NT2/D1 (cell line): ENCODE measurements around the gene MTMR11.

Source experiments
- DNase-seq: peaks from one replicate; pipeline ENCODE4 v3.0.0-alpha.2; 2011; ENCODE audit warnings: low read depth, low spot score
- H3K27me3 ChIP-seq: 2 replicates; pipeline ENCODE4 v1.6.0; 2011; ENCODE audit warnings: mild to moderate bottlenecking; ENCODE audit not compliant: insufficient read length, insufficient read depth
- H3K36me3 ChIP-seq: 2 replicates; pipeline ENCODE4 v1.6.1; 2011; ENCODE audit warnings: mild to moderate bottlenecking, low read length, mixed read lengths; ENCODE audit not compliant: insufficient read depth, insufficient read length
- H3K4me1 ChIP-seq: 2 replicates; pipeline ENCODE4 v1.5.1; 2011; ENCODE audit not compliant: insufficient read depth, insufficient read length
- H3K4me3 ChIP-seq: 2 replicates; pipeline ENCODE4 v1.5.1; 2011; ENCODE audit warnings: low read depth; ENCODE audit not compliant: insufficient read length
- H3K9ac ChIP-seq: 2 replicates; pipeline ENCODE4 v1.6.0; 2011; ENCODE audit warnings: low read depth; ENCODE audit not compliant: insufficient read length
- H3K9me3 ChIP-seq: 2 replicates; pipeline ENCODE4 v1.5.1; 2011; ENCODE audit warnings: mild to moderate bottlenecking, low read length; ENCODE audit not compliant: insufficient read depth
- SUZ12 ChIP-seq: IDR thresholded peaks from 2 replicates; pipeline ENCODE4 v1.6.1; 2011; ENCODE audit not compliant: insufficient read length, insufficient read depth; ENCODE audit errors: extremely low read depth
- YY1 ChIP-seq: IDR thresholded peaks from 2 replicates; pipeline ENCODE4 v1.6.1; 2011; ENCODE audit not compliant: insufficient read length, insufficient read depth
- ZNF274 ChIP-seq: IDR thresholded peaks from 2 replicates; pipeline ENCODE4 v1.6.1; 2011; ENCODE audit warnings: mild to moderate bottlenecking, low read depth, low read length

Gene MTMR11, protein sequence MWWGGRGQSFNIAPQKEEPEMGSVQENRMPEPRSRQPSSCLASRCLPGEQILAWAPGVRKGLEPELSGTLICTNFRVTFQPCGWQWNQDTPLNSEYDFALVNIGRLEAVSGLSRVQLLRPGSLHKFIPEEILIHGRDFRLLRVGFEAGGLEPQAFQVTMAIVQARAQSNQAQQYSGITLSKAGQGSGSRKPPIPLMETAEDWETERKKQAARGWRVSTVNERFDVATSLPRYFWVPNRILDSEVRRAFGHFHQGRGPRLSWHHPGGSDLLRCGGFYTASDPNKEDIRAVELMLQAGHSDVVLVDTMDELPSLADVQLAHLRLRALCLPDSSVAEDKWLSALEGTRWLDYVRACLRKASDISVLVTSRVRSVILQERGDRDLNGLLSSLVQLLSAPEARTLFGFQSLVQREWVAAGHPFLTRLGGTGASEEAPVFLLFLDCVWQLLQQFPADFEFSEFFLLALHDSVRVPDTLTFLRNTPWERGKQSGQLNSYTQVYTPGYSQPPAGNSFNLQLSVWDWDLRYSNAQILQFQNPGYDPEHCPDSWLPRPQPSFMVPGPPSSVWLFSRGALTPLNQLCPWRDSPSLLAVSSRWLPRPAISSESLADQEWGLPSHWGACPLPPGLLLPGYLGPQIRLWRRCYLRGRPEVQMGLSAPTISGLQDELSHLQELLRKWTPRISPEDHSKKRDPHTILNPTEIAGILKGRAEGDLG

DNA sequence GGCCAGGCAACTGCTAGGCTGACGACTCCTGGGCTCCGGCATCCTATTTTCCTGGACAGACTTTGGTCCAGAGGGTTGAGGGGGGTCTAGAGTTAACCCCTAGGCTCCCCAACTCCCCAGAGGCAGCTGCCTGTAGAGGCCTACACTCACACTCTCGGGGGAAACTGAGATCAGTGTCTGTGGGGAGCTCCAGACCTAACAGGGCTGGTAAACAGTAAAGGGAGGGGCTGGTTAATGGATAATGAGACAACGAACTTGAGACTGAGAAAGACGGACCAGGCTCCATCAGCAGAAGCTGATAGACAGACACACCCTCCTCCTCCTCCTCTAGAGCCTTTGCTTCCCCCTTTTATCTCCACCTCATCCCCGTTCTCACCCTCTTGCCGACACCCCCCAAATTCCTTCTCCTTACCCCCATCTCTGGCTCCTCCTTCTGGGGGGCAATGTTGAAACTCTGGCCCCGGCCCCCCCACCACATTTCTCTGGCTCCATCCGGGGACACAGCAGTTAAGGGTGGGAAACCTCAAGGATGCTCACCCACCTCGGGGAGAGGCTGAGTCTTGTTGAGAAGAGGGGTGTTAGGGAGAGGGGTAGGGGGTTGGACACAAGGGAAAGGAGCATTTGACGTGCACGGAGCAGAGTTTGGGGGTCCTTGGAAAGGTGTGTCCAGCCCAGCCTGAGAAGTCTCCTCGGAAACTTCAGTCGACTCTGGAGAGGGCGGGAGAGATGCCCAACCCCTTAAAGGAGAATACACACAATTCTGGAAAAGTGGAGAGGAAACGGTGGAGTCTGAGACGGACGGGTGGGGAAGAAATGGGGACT lies at the start of gene MTMR11:
TSS of gene MTMR11 (minus strand) at position 710 of the 822 bp plus-strand sequence. CDS start at position 478, 232 bp downstream.
- H3K4me1 ChIP-seq = peaks cover 9% of the 10 kb centered on the region
- TF ChIP-seq ZNF274 = no peak
- peaks cover 25% of the 10 kb centered on the region for H3K36me3 ChIP-seq
- no peaks in the 10 kb centered on the region for H3K9me3 ChIP-seq
- H3K27me3 ChIP-seq = no peaks in the 10 kb centered on the region
- H3K4me3 ChIP-seq = peak within 1 kb of the TSS; percentile 58
- DNase-seq = no peak
- H3K9ac ChIP-seq = peak within 1 kb of the TSS; percentile 77

GRCh38 chr1:149979972-149980540 lies 43.4 kb upstream of the MTMR11 start:
- no peak for TF ChIP-seq ZNF274
- TF ChIP-seq SUZ12 = no peak
- TF ChIP-seq YY1 = no peak
- Histone ChIP-seq H3K9me3 (no peaks in the 10 kb centered on the region), H3K4me1 (no peaks in the 10 kb centered on the region), H3K9ac (no peak overlapping the region), H3K27me3 (no peaks in the 10 kb centered on the region), H3K4me3 (no peak overlapping the region), H3K36me3 (peaks cover 35% of the 10 kb centered on the region)
- no peak for DNase-seq

GRCh38 chr1:149979245-149979971 lies 42.7 kb upstream of the MTMR11 start:
- Histone ChIP-seq H3K9me3 (no peaks in the 10 kb centered on the region), H3K36me3 (peaks cover 36% of the 10 kb centered on the region), H3K9ac (no peak overlapping the region), H3K4me1 (no peaks in the 10 kb centered on the region), H3K27me3 (no peaks in the 10 kb centered on the region), H3K4me3 (no peak overlapping the region)
- no peak for DNase-seq
- TF ChIP-seq YY1 (no peak), SUZ12 (no peak), ZNF274 (no peak)

DNA sequence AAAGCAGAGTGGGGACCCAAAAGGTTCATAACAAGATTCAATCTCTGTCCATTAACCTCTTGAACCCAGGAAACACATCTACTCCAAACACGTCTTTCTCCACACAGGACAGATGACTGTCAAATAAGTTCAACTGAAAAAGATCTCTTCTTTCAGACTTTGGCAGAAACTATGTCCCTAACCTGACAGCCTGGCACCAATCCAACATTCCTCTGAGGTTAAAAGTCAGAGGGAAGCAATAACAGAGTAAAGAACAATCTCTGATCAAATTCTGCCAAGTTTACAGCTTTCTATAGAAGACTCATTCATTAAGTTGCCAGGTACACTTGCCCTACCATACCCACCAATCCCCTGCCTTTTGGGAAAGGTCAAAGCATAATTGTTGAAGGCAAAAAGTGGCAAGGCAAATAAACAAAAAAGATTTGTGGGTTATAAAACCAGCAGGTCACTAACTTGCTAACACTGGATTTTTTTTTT lies 41.9 kb upstream of the MTMR11 start:
- H3K9me3 ChIP-seq = no peaks in the 10 kb centered on the region
- no peak overlapping the region for H3K9ac ChIP-seq
- no peak overlapping the region for H3K4me3 ChIP-seq
- no peak for TF ChIP-seq YY1
- no peak for TF ChIP-seq ZNF274
- no peak for TF ChIP-seq SUZ12
- DNase-seq = no peak
- H3K4me1 ChIP-seq = no peaks in the 10 kb centered on the region
- H3K27me3 ChIP-seq = no peaks in the 10 kb centered on the region
- peaks cover 38% of the 10 kb centered on the region for H3K36me3 ChIP-seq

DNA sequence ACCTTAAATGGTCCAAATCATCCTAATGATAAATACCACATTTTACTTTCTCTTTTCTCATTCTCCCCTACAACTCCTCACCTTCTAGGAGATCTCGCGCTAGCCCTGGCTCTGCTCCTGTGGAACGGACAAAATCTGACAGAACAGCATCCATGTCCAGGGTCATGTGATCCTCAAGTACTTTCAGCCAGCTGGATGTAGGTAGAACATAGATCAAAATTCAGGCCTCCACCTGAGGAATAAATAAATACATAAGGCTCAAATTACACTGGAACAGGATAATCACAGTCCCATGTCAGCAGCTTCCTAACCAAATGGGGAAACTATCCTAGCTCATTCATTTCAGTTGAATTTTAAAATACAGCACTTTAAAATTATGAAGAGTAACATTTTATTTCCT lies 40.7 kb upstream of the MTMR11 start:
- no peak for TF ChIP-seq SUZ12
- no peak for TF ChIP-seq YY1
- no peak for TF ChIP-seq ZNF274
- Histone ChIP-seq H3K4me3 (no peak overlapping the region), H3K9ac (no peak overlapping the region), H3K36me3 (peaks cover 49% of the 10 kb centered on the region), H3K27me3 (no peaks in the 10 kb centered on the region), H3K4me1 (no peaks in the 10 kb centered on the region), H3K9me3 (no peaks in the 10 kb centered on the region)
- DNase-seq = no peak

DNA sequence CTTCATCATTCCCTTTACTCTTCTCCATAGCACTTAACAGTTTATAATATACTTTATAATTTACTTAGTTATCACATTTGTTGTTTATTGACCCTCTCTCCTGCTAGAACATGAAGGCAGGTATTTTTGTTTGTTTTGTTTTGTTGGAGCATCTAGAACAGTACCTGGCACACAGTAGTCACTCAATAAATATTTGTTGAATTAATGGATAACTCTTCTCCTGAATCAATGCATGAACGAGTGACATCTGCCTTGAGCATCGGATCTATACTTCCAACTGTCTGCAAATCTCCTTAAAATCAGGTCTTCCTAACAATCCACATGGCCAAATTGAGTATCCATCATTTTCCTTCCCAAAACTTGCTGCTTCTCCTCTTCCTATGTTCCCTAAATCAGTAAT lies 35.9 kb upstream of the MTMR11 start:
- Histone ChIP-seq H3K9me3 (no peaks in the 10 kb centered on the region), H3K9ac (no peak overlapping the region), H3K36me3 (peaks cover 75% of the 10 kb centered on the region), H3K27me3 (no peaks in the 10 kb centered on the region), H3K4me1 (no peaks in the 10 kb centered on the region), H3K4me3 (no peak overlapping the region)
- TF ChIP-seq SUZ12 (no peak), YY1 (no peak), ZNF274 (no peak)
- DNase-seq = no peak
